GM12892 (cell line): ENCODE results near the gene NFE2L3. TPM values are rescaled to one million over a fixed set of nuclear protein-coding genes. Genes with fewer than 3 reads are reported as not detected.
"Not testable (repeated sequence)": the region's sequence is repeated elsewhere in the genome, so short reads cannot be mapped to it uniquely, and the experiment has no call there.

Source experiments
- DNase-seq: peaks from one replicate; pipeline ENCODE4 v3.0.0; 2011; ENCODE audit not compliant: insufficient read length
- FAIRE-seq: peaks from 2 replicates; lab custom pipeline; 2011; peaks lifted over from hg19 to GRCh38; lab: Jason Lieb, UNC
- POLR2A ChIP-seq: IDR thresholded peaks from 2 replicates; pipeline ENCODE4 v1.6.1; 2011; ENCODE audit warnings: low read depth, low read length, control low read depth
- POLR2AphosphoS5 ChIP-seq: IDR thresholded peaks from 2 replicates; pipeline ENCODE4 v1.6.1; 2011; ENCODE audit warnings: low read depth, low read length, control low read depth
- TAF1 ChIP-seq: IDR thresholded peaks from 2 replicates; pipeline ENCODE4 v1.6.1; 2011; ENCODE audit warnings: low read depth, mild to moderate bottlenecking, control low read depth, low read length, borderline replicate concordance
- polyA plus RNA-seq: library from polyadenylated mRNA; unstranded; fragments of >200 nt; gene quantifications from one replicate; pipeline ENCODE4 v1.2.1, GENCODE V29; 2012; ENCODE audit warnings: missing spikeins, inconsistent platforms; ENCODE audit not compliant: missing spikeins

The NFE2L3 gene, protein sequence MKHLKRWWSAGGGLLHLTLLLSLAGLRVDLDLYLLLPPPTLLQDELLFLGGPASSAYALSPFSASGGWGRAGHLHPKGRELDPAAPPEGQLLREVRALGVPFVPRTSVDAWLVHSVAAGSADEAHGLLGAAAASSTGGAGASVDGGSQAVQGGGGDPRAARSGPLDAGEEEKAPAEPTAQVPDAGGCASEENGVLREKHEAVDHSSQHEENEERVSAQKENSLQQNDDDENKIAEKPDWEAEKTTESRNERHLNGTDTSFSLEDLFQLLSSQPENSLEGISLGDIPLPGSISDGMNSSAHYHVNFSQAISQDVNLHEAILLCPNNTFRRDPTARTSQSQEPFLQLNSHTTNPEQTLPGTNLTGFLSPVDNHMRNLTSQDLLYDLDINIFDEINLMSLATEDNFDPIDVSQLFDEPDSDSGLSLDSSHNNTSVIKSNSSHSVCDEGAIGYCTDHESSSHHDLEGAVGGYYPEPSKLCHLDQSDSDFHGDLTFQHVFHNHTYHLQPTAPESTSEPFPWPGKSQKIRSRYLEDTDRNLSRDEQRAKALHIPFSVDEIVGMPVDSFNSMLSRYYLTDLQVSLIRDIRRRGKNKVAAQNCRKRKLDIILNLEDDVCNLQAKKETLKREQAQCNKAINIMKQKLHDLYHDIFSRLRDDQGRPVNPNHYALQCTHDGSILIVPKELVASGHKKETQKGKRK
- polyA plus RNA-seq = 17.1 TPM

DNA sequence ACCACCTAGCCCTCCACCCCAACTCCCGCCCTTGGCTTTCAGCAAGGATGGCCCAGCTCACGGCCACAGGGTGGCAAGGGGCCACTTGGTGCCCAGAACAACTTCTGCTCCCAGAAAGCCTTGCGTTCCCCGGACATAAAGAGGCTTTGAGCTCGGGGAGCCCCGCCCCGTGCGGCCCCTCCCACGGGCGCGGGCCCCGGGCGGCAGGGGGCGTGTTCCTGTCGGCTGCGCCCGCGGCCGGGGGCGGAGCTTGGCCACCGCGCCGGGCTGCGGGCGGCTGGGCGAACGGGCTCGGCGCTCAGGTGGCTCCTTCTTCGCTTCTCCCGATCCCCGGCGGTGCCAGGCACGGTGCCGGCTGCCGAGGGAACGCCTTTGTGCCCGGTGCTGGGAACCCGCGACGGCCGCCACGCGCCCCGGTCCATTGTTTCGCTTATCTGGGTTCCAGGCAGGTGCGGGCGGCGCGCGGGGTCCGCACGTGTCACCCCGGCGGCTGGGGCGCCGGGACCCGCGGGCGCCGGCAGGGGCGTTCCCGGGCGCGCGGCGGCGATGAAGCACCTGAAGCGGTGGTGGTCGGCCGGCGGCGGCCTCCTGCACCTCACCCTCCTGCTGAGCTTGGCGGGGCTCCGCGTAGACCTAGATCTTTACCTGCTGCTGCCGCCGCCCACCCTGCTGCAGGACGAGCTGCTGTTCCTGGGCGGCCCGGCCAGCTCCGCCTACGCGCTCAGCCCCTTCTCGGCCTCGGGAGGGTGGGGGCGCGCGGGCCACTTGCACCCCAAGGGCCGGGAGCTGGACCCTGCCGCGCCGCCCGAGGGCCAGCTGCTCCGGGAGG is at the start of gene NFE2L3:
TSS of gene NFE2L3 (plus strand) at position 246 of the 829 bp plus-strand sequence. CDS start at position 547, 301 bp downstream.
- peak; percentile 76 for DNase-seq
- peak; percentile 94 for FAIRE-seq
- peak; percentile 48; the same call in 1 of the 2 replicates for TF ChIP-seq TAF1
- peak; percentile 47 for TF ChIP-seq POLR2AphosphoS5
- TF ChIP-seq POLR2A = peak; percentile 71

- no peak for FAIRE-seq
- DNase-seq = no peak
- TF ChIP-seq POLR2A = no peak
- no peak for TF ChIP-seq TAF1
- no peak for TF ChIP-seq POLR2AphosphoS5
Observed at GRCh38 chr7:26103596-26103995, 48.4 kb upstream of the NFE2L3 start.

- no peak for TF ChIP-seq POLR2AphosphoS5
- TF ChIP-seq TAF1 = no peak
- no peak for TF ChIP-seq POLR2A
- FAIRE-seq = no peak
- no peak for DNase-seq
Observed at GRCh38 chr7:26105236-26105635, 46.8 kb upstream of the NFE2L3 start.

DNA sequence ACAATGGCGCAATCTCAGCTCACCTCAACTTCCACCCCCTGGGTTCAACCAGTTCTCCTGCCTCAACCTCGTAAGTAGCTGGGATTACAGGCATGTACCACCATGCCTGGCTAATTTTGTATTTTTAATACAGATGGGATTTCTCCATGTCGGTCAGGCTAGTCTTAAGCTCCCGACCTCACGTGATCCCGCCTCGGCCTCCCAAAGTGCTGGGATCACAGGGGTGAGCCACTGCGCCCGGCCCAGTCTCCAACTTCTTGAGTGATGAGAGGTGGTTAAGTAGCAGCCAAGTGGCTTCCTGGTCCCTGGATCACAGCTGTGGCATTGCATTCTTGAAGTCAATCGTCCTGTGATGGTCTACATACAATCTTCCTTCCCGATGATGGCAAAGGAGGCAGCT is 46.1 kb upstream of the NFE2L3 start:
- TF ChIP-seq POLR2AphosphoS5 = no peak
- FAIRE-seq (no peak), DNase-seq (no peak)

DNA sequence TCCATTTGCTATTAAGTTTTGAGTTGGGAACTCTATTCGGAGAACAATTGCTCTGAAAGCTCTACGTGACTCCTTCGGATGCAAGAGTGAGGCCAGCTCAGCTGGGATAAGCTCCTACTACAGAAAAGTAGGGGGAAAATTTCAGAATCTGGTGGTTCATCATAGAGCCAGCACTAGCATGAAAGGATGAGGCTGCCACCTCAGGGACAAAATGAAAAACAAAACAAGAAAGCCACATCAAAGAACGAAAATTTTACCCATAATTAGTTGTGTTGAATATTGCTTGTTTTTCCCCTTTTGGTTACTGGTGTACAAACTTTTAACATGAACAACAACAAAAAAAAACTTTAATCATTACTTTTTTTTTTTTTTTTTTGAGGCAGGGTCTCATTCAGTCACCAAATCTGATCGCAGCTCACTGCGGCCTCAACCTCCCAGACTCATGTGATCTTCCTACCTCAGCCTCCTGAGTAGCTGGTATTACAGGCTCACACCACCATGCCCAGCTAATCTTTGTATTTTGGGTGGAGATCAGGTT is 39.7 kb upstream of the NFE2L3 start:
- no peak for TF ChIP-seq TAF1
- TF ChIP-seq POLR2A = no peak
- TF ChIP-seq POLR2AphosphoS5 = no peak
- DNase-seq (no peak), FAIRE-seq (no peak)

DNA sequence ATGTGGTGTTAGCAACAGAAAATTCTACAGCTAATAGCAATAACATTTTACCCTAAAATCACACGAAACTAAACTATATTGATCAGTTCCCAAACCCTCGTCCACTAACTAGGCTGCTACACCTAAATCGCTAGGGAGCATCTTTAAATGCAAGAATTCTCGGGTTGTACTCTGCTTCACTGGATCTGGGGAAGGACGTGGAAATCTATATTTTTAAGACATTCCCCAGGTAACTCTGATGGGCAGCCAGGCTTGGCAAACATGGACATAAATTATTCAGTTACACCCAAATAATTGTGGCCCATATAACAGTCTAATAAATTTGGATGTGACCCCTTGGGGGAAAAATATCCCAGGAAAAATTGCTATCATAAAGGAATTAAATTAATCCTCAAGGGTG is 36.3 kb upstream of the NFE2L3 start:
- DNase-seq (no peak), FAIRE-seq (no peak)
- no peak for TF ChIP-seq TAF1
- TF ChIP-seq POLR2AphosphoS5 = no peak
- TF ChIP-seq POLR2A = no peak

DNA sequence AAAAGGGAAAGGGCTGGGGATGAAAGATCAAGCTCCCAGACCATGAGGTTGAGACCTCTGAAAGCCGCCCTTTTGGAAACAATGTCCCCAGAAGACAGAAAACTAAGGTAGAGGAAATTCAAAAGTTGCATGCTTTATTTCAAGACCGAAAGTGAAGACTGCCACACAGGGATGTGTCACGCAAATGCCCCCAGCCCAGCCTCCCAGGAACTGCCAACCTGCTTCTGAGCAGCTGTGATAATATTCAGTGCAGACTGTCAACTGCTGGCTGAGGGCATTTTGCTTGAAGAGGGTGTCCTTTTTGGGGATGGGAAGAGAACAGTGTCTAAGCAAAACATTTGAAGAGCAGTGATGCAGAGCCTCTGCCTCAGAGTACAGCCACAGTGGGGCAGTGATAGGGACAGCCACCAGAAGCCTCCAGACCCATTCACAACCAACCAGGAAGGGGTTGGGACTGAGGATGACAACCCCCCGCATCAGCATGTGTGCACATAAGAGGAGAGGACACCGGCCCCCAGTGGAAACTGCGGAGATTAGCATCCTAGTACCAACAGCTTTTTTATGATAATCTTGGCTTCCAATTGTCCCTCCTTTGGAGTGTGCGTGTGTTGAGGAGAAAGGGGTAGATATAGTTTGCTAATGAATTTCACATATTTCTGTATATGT is 34.7 kb upstream of the NFE2L3 start:
- no peak for FAIRE-seq
- no peak for DNase-seq
- no peak for TF ChIP-seq POLR2AphosphoS5
- TF ChIP-seq POLR2A = no peak
- TF ChIP-seq TAF1 = no peak

DNA sequence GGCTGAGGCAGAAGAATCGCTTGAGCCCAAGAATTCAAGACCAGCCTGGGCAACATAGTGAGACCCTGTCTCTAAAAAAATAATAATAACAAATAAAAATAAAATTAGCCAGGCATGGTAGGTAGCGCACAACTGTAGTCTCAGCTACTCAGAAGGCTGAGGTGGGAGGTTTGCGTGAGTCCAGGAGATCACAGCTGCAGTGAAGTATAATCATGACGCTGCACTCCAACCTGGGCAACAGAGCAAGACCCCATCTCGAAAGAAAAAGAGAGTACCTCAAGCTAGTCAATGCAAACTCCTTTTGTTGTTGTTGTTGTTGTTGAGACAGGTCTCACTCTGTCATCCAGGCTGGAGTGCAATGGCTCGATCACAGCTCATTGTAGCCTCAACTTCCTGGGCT is 34.0 kb upstream of the NFE2L3 start:
- TF ChIP-seq TAF1 (no peak), POLR2A (no peak), POLR2AphosphoS5 (no peak)
- FAIRE-seq = no peak
- DNase-seq = no peak

- TF ChIP-seq POLR2A = no peak
- no peak for TF ChIP-seq TAF1
- no peak for TF ChIP-seq POLR2AphosphoS5
- no peak for DNase-seq
- FAIRE-seq = peak; percentile 64
Observed at GRCh38 chr7:26122745-26123144, 29.3 kb upstream of the NFE2L3 start.

DNA sequence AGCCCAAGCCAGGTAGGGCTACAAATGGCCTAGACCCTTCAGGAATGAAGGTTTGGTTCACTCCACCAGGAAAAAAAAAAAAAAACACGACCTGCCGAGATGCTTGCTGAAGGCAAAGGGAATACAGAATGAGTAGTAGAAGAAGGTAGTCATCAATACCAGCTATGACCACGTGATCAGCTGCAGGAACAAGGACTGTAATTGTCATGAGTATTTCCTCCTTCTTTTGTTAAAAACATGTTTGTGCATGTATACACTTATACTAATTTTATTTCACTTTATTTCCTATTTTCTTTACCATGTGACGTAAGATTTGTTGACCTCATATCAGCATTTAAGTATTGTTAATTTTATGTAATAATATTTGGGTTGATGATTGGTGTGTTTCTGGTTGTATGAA is 27.2 kb upstream of the NFE2L3 start:
- FAIRE-seq, DNase-seq: not testable (repeated sequence)

- DNase-seq = no peak
- TF ChIP-seq TAF1 = no peak
- no peak for TF ChIP-seq POLR2AphosphoS5
- TF ChIP-seq POLR2A = no peak
- peak; percentile 70 for FAIRE-seq
Observed at GRCh38 chr7:26127411-26127810, 24.6 kb upstream of the NFE2L3 start.
